H1 (cell line): ENCODE results near the gene EDEM1. TPM values are rescaled to one million over a fixed set of nuclear protein-coding genes. Genes with fewer than 3 reads are reported as not detected.

ENCODE experiments used
- CTCF ChIA-PET: fragments of 300-600 bp; sonication (Branson Sonifier 250); formaldehyde crosslinking; loops from one replicate; lab custom pipeline; 2021; ENCODE audit not compliant: partially characterized antibody; lab: Charles Lee
- POLR2A ChIA-PET: fragments of 300-600 bp; sonication (Branson Sonifier 250); formaldehyde crosslinking; loops from one replicate; lab custom pipeline; 2021; ENCODE audit warnings: inconsistent platforms; ENCODE audit not compliant: partially characterized antibody; lab: Charles Lee
- DNase-seq, 2 experiments: peaks; one replicate each; pipeline versions ENCODE4 v3.0.0 to v3.0.0-alpha.2; 2010 to 2022; ENCODE audit warnings: low spot score in 2 of 2, low read depth in 1 of 2, mixed read lengths in 1 of 2
- FAIRE-seq: peaks from 2 replicates; lab custom pipeline; 2011; peaks lifted over from hg19 to GRCh38; lab: Jason Lieb, UNC
- H2AFZ ChIP-seq: 2 replicates; pipeline ENCODE4 v1.8.1; 2012; ENCODE audit warnings: low read length, inconsistent platforms
- H2AK5ac ChIP-seq: 2 replicates; pipeline ENCODE4 v1.6.1; 2013; ENCODE audit warnings: low read depth, low read length
- H2BK120ac ChIP-seq: replicated peaks from 2 replicates; pipeline ENCODE3; 2013; ENCODE audit warnings: low read depth, low read length, inconsistent platforms
- H2BK12ac ChIP-seq: 2 replicates; pipeline ENCODE4 v1.6.1; 2013; ENCODE audit warnings: low read depth, low read length
- H2BK15ac ChIP-seq: 2 replicates; pipeline ENCODE4 v1.6.1; 2013; ENCODE audit warnings: low read length
- H2BK20ac ChIP-seq: 2 replicates; pipeline ENCODE4 v1.6.1; 2013; ENCODE audit warnings: low read length
- H2BK5ac ChIP-seq: 2 replicates; pipeline ENCODE4 v1.6.1; 2013; ENCODE audit warnings: low read depth, low read length
- H3K14ac ChIP-seq: 2 replicates; pipeline ENCODE4 v1.6.1; 2013; ENCODE audit warnings: inconsistent platforms; ENCODE audit not compliant: insufficient read length
- H3K18ac ChIP-seq: 2 replicates; pipeline ENCODE4 v1.6.1; 2013; ENCODE audit warnings: low read length; ENCODE audit errors: extremely low read depth
- H3K23ac ChIP-seq: 2 replicates; pipeline ENCODE4 v1.6.1; 2013; ENCODE audit warnings: inconsistent platforms; ENCODE audit not compliant: insufficient read length
- H3K23me2 ChIP-seq: 2 replicates; pipeline ENCODE4 v1.6.1; 2013; ENCODE audit warnings: low read depth, low read length
- H3K27ac ChIP-seq: 2 replicates; pipeline ENCODE4 v1.6.1; 2011; ENCODE audit warnings: low read depth, low read length, inconsistent platforms
- H3K27me3 ChIP-seq, 4 experiments: replicated peaks in 1 of 4; 1 replicate in 1 of 4; 2 replicates in 3 of 4; pipeline versions ENCODE4 v1.6.1 to v1.8.1; 2011 to 2013; ENCODE audit warnings: low read length in 3 of 4, mild to moderate bottlenecking in 3 of 4, inconsistent platforms in 2 of 4, mixed read lengths in 2 of 4, moderate library complexity in 1 of 4; ENCODE audit not compliant: control insufficient read depth in 3 of 4, insufficient read depth in 3 of 4; ENCODE audit errors: extremely low read depth in 1 of 4
- H3K36me3 ChIP-seq, 4 experiments: 2 replicates each; pipeline versions ENCODE4 v1.6.1 to v1.8.1; 2011 to 2013; ENCODE audit warnings: mild to moderate bottlenecking in 4 of 4, low read length in 3 of 4, moderate library complexity in 2 of 4, control low read depth in 1 of 4, inconsistent platforms in 1 of 4; ENCODE audit not compliant: insufficient read depth in 4 of 4, control insufficient read depth in 2 of 4
- H3K4ac ChIP-seq: replicated peaks from 2 replicates; pipeline ENCODE3; 2013; ENCODE audit warnings: low read length, low read depth, mixed read lengths, inconsistent platforms; ENCODE audit not compliant: insufficient read length
- H3K4me1 ChIP-seq, 4 experiments: replicated peaks in 1 of 4; 1 replicate in 1 of 4; 2 replicates in 3 of 4; pipeline versions ENCODE4 v1.6.1 to v1.8.1; 2011 to 2013; ENCODE audit warnings: low read length in 3 of 4, inconsistent platforms in 2 of 4, mixed read lengths in 1 of 4; ENCODE audit not compliant: insufficient read depth in 4 of 4, control insufficient read depth in 3 of 4
- H3K4me2 ChIP-seq, 2 experiments: 2 replicates each; pipeline versions ENCODE4 v1.6.1 to v1.8.1; 2011 to 2013; ENCODE audit warnings: low read depth in 2 of 2, low read length in 2 of 2, control low read depth in 1 of 2, inconsistent platforms in 1 of 2, mild to moderate bottlenecking in 1 of 2; ENCODE audit not compliant: insufficient read depth in 1 of 2
- H3K4me3 ChIP-seq, 4 experiments: fragments of 200-600, 300-600 bp in 1 of 4; sonication (generic), shearing (Covaris generic), sonication (Bioruptor Twin) in 1 of 4; 2 replicates each; pipeline versions ENCODE4 v1.5.1 to v1.8.1; 2011 to 2016; ENCODE audit warnings: low read length in 4 of 4, low read depth in 3 of 4, control low read depth in 2 of 4, inconsistent platforms in 2 of 4, mild to moderate bottlenecking in 2 of 4, mixed read lengths in 1 of 4, moderate library complexity in 1 of 4; ENCODE audit not compliant: insufficient read depth in 2 of 4; ENCODE audit errors: extremely low read depth in 1 of 4
- H3K56ac ChIP-seq: replicated peaks from 2 replicates; pipeline ENCODE3; 2013; ENCODE audit warnings: low read depth, mild to moderate bottlenecking, mixed read lengths, low read length, inconsistent platforms; ENCODE audit not compliant: insufficient read length
- H3K79me1 ChIP-seq: 2 replicates; pipeline ENCODE4 v1.6.1; 2013; ENCODE audit warnings: low read depth, low read length, control low read depth
- H3K79me2 ChIP-seq, 2 experiments: 2 replicates each; pipeline versions ENCODE4 v1.6.1 to v1.8.1; 2012 to 2013; ENCODE audit warnings: low read length in 2 of 2, mild to moderate bottlenecking in 2 of 2, inconsistent platforms in 1 of 2; ENCODE audit not compliant: insufficient read depth in 2 of 2, control insufficient read depth in 1 of 2
- H3K9ac ChIP-seq, 4 experiments: replicated peaks in 1 of 4; 1 replicate in 1 of 4; 2 replicates in 3 of 4; pipeline versions ENCODE4 v1.6.1 to v1.8.1; 2011 to 2013; ENCODE audit warnings: low read depth in 3 of 4, low read length in 3 of 4, control low read depth in 2 of 4, mild to moderate bottlenecking in 2 of 4, moderate library complexity in 2 of 4, inconsistent platforms in 1 of 4; ENCODE audit errors: extremely low read depth in 1 of 4
- H3K9me3 ChIP-seq, 2 experiments: 2 replicates each; pipeline versions ENCODE4 v1.6.1 to v1.8.1; 2012 to 2013; ENCODE audit warnings: mild to moderate bottlenecking in 2 of 2, moderate library complexity in 2 of 2, control low read depth in 1 of 2, inconsistent platforms in 1 of 2, low read depth in 1 of 2, low read length in 1 of 2, mixed read lengths in 1 of 2; ENCODE audit not compliant: insufficient read depth in 2 of 2
- H4K20me1 ChIP-seq, 2 experiments: replicated peaks in 1 of 2; 2 replicates each; pipeline versions ENCODE3 to v1.8.1; 2011 to 2013; ENCODE audit warnings: inconsistent platforms in 2 of 2, low read length in 2 of 2, mild to moderate bottlenecking in 1 of 2; ENCODE audit not compliant: insufficient read depth in 2 of 2, control insufficient read depth in 1 of 2
- H4K5ac ChIP-seq: 2 replicates; pipeline ENCODE4 v1.6.1; 2013; ENCODE audit warnings: low read length, low read depth, mixed read lengths, inconsistent platforms; ENCODE audit not compliant: insufficient read length
- H4K8ac ChIP-seq: 2 replicates; pipeline ENCODE4 v1.8.0; 2013; ENCODE audit warnings: mild to moderate bottlenecking, moderate library complexity, low read length, inconsistent platforms; ENCODE audit not compliant: insufficient read depth; ENCODE audit errors: extremely low read depth
- H4K91ac ChIP-seq: replicated peaks from 2 replicates; pipeline ENCODE3; 2013; ENCODE audit warnings: low read length, mixed read lengths, inconsistent platforms; ENCODE audit not compliant: insufficient read length
- CBX5 ChIP-seq: fragments of 300-800, 300-1000 bp; sonication (generic); IDR thresholded peaks from 2 replicates; pipeline ENCODE4 v1.7.1; 2016; ENCODE audit warnings: antibody characterized with exemption, low read length, low read depth
- CBX8 ChIP-seq: fragments of 300-800, 300-1000 bp; sonication (generic); IDR thresholded peaks from 2 replicates; pipeline ENCODE4 v1.7.1; 2016; ENCODE audit warnings: low read depth, low read length, borderline replicate concordance
- CTBP2 ChIP-seq: IDR thresholded peaks from 2 replicates; pipeline ENCODE4 v1.7.0; 2011; ENCODE audit warnings: borderline replicate concordance, mild to moderate bottlenecking, moderate library complexity, mixed read lengths, low read length; ENCODE audit not compliant: insufficient read depth, insufficient read length
- EP300 ChIP-seq, 2 experiments: IDR thresholded peaks; 1 replicate in 1 of 2; 2 replicates in 1 of 2; pipeline ENCODE4 v1.6.1; 2011 to 2012; ENCODE audit warnings: low read depth in 2 of 2, low read length in 2 of 2, mild to moderate bottlenecking in 2 of 2, borderline replicate concordance in 1 of 2, inconsistent platforms in 1 of 2, moderate library complexity in 1 of 2
- KDM5A ChIP-seq: fragments of 200-600 bp; IDR thresholded peaks from 2 replicates; pipeline ENCODE4 v1.7.1; 2012; ENCODE audit warnings: mild to moderate bottlenecking, low read length, inconsistent platforms, mixed read lengths
- NRF1 ChIP-seq: IDR thresholded peaks from 2 replicates; pipeline ENCODE4 v1.6.1; 2011; ENCODE audit warnings: mild to moderate bottlenecking, low read depth, low read length, improper control_type of control experiment
- POLR2AphosphoS5 ChIP-seq: IDR thresholded peaks from 2 replicates; pipeline ENCODE4 v1.6.1; 2011; ENCODE audit warnings: low read depth, low read length
- RNF2 ChIP-seq: fragments of 200-900, 300-1000 bp; sonication (generic); IDR thresholded peaks from 2 replicates; pipeline ENCODE4 v1.7.1; 2016; ENCODE audit warnings: borderline replicate concordance, low read depth, mild to moderate bottlenecking, antibody characterized with exemption, low read length; ENCODE audit not compliant: poor library complexity, severe bottlenecking; ENCODE audit errors: missing control alignments
- SIRT6 ChIP-seq: IDR thresholded peaks from one replicate; pipeline ENCODE4 v1.7.1; 2012; ENCODE audit warnings: low read length, inconsistent platforms
- SP2 ChIP-seq: IDR thresholded peaks from 2 replicates; pipeline ENCODE4 v1.6.1; 2012; ENCODE audit warnings: mild to moderate bottlenecking, low read length, inconsistent platforms
- WGBS, 2 experiments: shearing (Covaris generic) in 1 of 2; methylation state at CpG; one replicate each; pipeline versions ENCODE4 v1.1.6 to v1.1.7; 2013 to 2015; ENCODE audit warnings: low lambda C conversion rate in 2 of 2, mixed read lengths in 2 of 2, inconsistent platforms in 1 of 2, low coverage in 1 of 2, missing lambda C conversion rate in 1 of 2; ENCODE audit not compliant: insufficient replicate concordance in 2 of 2, insufficient coverage in 1 of 2, insufficient read length in 1 of 2; ENCODE audit errors: extremely low coverage in 1 of 2, missing lambda C conversion rate in 1 of 2; 5-methylcytosine and 5-hydroxymethylcytosine counted together
- polyA plus RNA-seq, 7 experiments: library from polyadenylated mRNA; depleted of rRNA in 3 of 7; stranded (reverse) in 5 of 7; unstranded in 2 of 7; fragments of >200 nt in 5 of 7; fragments of 200-250 nt in 2 of 7; gene quantifications; 1 replicate in 5 of 7; 2 replicates in 1 of 7; 4 replicates in 1 of 7; pipeline versions ENCODE4 v1.2.1 to v1.2.3, GENCODE V29; 2011 to 2013; ENCODE audit warnings: missing spikeins in 2 of 7, mixed read lengths in 2 of 7
- total RNA-seq: library from RNA; stranded (reverse); fragmentation: NEBNext Ultra II Directional; extraction: Animal tissue kit (Norgen Biotek cat#: 25700); gene quantifications from 2 replicates; pipeline ENCODE4 v1.2.1, GENCODE V29; 2021
- TF ChIP-seq, protein P1 (sequence below): IDR thresholded peaks from 2 replicates; pipeline ENCODE4 v1.6.1; 2011; ENCODE audit warnings: low read length, improper control_type of control experiment
- TF ChIP-seq, protein P2 (sequence below): IDR thresholded peaks from 2 replicates; pipeline ENCODE4 v1.6.1; 2011; ENCODE audit warnings: low read depth, mild to moderate bottlenecking, low read length; ENCODE audit not compliant: insufficient read depth

EDEM1 gene
- total and polyA plus RNA-seq, 2 of the 8 experiments (the other 6 are each of a cell fraction or from before 2014, with no cell fraction given): 4.8 to 16.4 TPM

DNA sequence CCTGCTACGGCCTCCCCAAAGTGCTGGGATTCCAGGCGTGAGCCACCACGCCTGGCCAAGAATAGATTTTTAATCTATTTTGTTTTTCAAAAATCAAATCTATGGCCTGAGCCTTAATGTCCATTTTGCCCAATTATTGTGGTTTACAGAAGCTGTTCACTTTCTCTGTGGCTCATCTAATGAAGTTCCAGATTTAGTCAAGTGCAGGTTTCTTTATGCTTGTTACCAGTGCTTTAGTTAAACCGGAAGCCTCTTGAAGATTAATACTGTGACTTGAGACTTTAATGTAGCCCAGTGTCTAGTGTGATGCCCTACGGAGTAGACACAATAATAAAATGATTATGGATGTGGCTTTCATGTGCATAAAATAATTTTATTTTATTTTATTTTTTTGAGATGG lies 16.5 kb upstream of the EDEM1 start:
- Histone ChIP-seq H2BK15ac (no peak overlapping the region), H3K18ac (no peak overlapping the region), H2BK120ac (no peak overlapping the region), H4K5ac (no peak overlapping the region), H3K36me3 (peaks cover 0 to 24% (median 8%) of the 10 kb centered on the region in 4 experiments; a peak in 3 of 8 replicates), H2BK5ac (no peak overlapping the region), H3K4me3 (no peak overlapping the region), H2AFZ (no peak overlapping the region), H3K23ac (no peak overlapping the region), H2BK12ac (no peak overlapping the region), H3K9ac (no peak overlapping the region), H3K14ac (no peak overlapping the region), H3K9me3 (no peaks in the 10 kb centered on the region), H3K23me2 (no peaks in the 10 kb centered on the region), H3K4me1 (no peaks in the 10 kb centered on the region), H3K27me3 (no peaks in the 10 kb centered on the region), H2AK5ac (no peak overlapping the region), H3K4me2 (no peak overlapping the region), H3K4ac (no peak overlapping the region), H4K91ac (no peak overlapping the region), H3K79me1 (no peaks in the 10 kb centered on the region; the same call in 1 of the 2 replicates), H3K56ac (no peak overlapping the region), H4K8ac (no peak overlapping the region), H3K27ac (no peak overlapping the region), H3K79me2 (peaks cover 0 to 28% of the 10 kb centered on the region in 2 experiments; a peak in 2 of 4 replicates), H2BK20ac (no peak overlapping the region), H4K20me1 (peaks cover 0 to 3% of the 10 kb centered on the region in 2 experiments)
- ChIA-PET CTCF (no interaction called here), POLR2A (no interaction called here)
- FAIRE-seq: no peak
- no peak for DNase-seq
- WGBS, 2 experiments: 85% methylated on average over 5 of the region's 5 CpGs; no CpG with 5 or more reads in 1 of the 2 experiments
- TF ChIP-seq SP2: no peak
- no peak for TF ChIP-seq KDM5A
- TF ChIP-seq EP300 (IDR thresholded peaks at IDR 0.05; ENCODE audit: borderline replicate concordance in 1 of 2, low read depth in 2 of 2, low read length in 2 of 2): no peak
- no peak for TF ChIP-seq POLR2AphosphoS5
- no peak for TF ChIP-seq NRF1
- TF ChIP-seq, protein P1, sequence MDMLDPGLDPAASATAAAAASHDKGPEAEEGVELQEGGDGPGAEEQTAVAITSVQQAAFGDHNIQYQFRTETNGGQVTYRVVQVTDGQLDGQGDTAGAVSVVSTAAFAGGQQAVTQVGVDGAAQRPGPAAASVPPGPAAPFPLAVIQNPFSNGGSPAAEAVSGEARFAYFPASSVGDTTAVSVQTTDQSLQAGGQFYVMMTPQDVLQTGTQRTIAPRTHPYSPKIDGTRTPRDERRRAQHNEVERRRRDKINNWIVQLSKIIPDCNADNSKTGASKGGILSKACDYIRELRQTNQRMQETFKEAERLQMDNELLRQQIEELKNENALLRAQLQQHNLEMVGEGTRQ: no peak
- TF ChIP-seq CBX5: no peak
- no peak for TF ChIP-seq CTBP2
- TF ChIP-seq RNF2: no peak
- TF ChIP-seq CBX8: no peak
- TF ChIP-seq, protein P2, sequence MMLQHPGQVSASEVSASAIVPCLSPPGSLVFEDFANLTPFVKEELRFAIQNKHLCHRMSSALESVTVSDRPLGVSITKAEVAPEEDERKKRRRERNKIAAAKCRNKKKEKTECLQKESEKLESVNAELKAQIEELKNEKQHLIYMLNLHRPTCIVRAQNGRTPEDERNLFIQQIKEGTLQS: no peak
- no peak for TF ChIP-seq SIRT6
